ENCODE data around the gene TP63.

- no peak for TF ChIP-seq CTCF (IDR thresholded peaks at IDR 0.05; ENCODE audit: low read depth, low read length)
- no peak for TF ChIP-seq POLR2A (IDR thresholded peaks at IDR 0.05; ENCODE audit: extremely low read depth, insufficient read length)
Measured at GRCh38 chr3:189624130-189624529, 7.1 kb upstream of the TP63 start.
